Measurements from ENCODE around the gene SNED1.

SNED1 gene

DNA sequence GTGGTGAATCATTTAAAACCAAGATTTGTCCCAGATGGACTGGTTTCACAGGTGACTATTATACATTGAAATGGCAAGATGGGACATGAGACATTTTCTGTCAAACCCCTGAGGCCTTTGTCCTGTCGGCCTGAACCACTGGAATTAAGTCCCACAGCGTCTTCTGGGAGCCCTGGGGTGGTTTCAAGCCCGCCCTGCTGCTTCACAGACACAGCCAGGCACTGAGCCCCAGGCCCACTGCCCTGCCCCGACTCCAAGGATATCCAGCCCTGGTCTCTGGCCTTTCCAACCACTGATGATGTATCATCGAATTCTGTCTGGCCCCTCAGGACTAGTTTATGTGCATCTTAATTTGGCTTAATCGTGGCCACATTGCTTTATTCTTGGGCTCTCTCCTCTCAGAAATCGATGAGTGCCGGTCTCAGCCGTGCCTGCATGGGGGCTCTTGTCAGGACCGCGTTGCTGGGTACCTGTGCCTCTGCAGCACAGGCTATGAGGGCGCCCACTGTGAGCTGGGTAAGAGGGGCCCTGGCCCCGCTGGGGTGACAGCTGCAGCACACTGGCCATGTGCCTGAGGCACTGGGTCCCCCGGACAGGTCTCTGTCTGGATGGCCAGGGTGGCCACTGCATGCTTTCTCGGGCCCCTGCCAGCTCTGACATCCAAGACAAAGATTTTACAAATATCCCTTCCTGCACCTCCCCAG lies 64.1 kb downstream of the SNED1 start:
- H3K27me3 ChIP-seq (ENCODE audit: insufficient read depth, low read depth, severe bottlenecking): no peaks in the 10 kb centered on the region
- no peaks in the 10 kb centered on the region for H3K9me3 ChIP-seq (ENCODE audit: severe bottlenecking)
- no peak overlapping the region for H3K4me3 ChIP-seq (ENCODE audit: low read depth, low read length)
- TF ChIP-seq, protein P1, sequence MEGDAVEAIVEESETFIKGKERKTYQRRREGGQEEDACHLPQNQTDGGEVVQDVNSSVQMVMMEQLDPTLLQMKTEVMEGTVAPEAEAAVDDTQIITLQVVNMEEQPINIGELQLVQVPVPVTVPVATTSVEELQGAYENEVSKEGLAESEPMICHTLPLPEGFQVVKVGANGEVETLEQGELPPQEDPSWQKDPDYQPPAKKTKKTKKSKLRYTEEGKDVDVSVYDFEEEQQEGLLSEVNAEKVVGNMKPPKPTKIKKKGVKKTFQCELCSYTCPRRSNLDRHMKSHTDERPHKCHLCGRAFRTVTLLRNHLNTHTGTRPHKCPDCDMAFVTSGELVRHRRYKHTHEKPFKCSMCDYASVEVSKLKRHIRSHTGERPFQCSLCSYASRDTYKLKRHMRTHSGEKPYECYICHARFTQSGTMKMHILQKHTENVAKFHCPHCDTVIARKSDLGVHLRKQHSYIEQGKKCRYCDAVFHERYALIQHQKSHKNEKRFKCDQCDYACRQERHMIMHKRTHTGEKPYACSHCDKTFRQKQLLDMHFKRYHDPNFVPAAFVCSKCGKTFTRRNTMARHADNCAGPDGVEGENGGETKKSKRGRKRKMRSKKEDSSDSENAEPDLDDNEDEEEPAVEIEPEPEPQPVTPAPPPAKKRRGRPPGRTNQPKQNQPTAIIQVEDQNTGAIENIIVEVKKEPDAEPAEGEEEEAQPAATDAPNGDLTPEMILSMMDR (IDR thresholded peaks at IDR 0.05; ENCODE audit: low read depth, low read length): no peak
- DNase-seq: no peak
- H3K27ac ChIP-seq: no peak overlapping the region
- H3K36me3 ChIP-seq: no peaks in the 10 kb centered on the region

DNA sequence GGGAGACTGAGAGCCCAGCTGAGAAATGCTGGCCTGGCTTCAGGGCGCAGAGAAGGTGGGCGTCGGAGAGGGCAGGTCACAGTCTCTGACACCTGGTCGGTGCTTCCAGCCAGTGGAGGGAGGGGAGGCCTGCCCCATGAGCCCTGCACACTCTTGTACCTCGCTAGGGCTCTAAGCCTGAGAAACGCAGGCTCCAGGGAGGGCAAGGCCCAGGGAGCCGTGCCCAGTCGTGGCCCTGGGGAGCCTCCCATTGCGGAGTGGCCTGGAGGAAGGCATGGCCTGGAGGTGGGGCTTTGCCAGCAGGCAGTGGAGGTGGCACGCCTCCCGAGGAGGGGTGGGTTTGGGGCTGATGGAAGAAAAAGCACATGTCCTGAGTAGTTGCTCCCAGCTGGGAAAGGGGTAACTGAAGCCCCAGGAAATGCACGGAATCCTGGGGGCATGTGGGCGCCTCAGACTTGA lies 64.7 kb downstream of the SNED1 start:
- no peaks in the 10 kb centered on the region for H3K27me3 ChIP-seq (ENCODE audit: insufficient read depth, low read depth, severe bottlenecking)
- TF ChIP-seq, protein P1 (IDR thresholded peaks at IDR 0.05; ENCODE audit: low read depth, low read length): no peak
- H3K4me3 ChIP-seq (ENCODE audit: low read depth, low read length): no peak overlapping the region
- DNase-seq: no peak
- no peak overlapping the region for H3K27ac ChIP-seq
- no peaks in the 10 kb centered on the region for H3K9me3 ChIP-seq (ENCODE audit: severe bottlenecking)
- no peaks in the 10 kb centered on the region for H3K36me3 ChIP-seq

DNA sequence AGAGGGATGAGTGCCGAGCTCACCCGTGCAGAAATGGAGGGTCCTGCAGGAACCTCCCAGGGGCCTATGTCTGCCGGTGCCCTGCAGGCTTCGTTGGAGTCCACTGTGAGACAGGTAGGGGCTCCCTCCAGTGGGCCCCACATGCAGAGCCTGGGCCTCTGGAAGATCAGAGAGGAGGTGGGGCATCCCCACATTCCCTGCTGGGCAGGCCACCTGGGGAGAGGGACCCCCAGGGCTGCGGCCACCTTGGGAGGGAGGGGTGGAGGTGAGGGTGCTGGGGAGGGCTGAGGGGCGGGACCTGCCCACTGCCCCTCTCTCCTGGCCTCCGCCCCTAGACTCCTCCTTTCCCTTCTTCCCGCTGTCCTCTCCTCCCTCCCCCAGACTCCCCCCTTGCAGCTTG lies 65.2 kb downstream of the SNED1 start:
- H3K27me3 ChIP-seq (ENCODE audit: insufficient read depth, low read depth, severe bottlenecking): no peaks in the 10 kb centered on the region
- H3K27ac ChIP-seq: no peak overlapping the region
- no peak overlapping the region for H3K4me3 ChIP-seq (ENCODE audit: low read depth, low read length)
- DNase-seq: no peak
- TF ChIP-seq, protein P1 (IDR thresholded peaks at IDR 0.05; ENCODE audit: low read depth, low read length): 0 out of 2 replicates have a peak, but pooled peaks have one; percentile 7
- no peaks in the 10 kb centered on the region for H3K36me3 ChIP-seq
- no peaks in the 10 kb centered on the region for H3K9me3 ChIP-seq (ENCODE audit: severe bottlenecking)

DNA sequence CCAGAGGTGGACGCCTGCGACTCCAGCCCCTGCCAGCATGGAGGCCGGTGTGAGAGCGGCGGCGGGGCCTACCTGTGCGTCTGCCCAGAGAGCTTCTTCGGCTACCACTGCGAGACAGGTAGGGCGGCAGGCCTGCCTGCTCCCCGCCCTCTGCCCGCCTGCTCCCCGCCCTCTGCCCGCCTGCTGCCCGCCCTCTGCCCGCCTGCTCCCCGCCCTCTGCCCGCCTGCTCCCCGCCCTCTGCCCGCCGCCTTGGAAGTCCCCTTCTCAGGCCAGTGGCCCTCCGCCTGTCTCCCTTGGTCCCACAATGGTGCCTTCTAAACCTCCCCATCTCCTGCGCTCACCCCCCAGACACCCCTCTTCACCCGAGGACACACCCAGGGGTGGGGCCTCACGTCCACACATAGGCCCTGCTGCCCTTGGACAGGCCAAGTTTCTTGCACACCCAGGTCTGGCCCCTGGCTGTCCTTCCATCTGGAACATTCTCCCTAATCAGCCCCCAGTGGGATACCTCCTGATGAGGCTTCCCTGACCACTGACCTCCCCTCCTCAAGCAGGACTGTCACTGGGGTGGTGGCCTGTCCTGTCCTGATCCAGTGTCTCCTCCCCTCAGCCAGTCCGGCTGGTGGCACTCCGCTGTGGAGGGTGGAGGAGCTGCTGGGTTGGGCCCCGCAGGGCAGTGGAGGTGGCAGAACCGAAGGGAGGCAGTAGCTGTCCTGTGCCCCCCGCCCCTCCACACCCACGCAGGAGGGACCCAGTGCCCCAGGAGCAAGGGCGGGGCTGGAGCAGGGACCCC lies 65.8 kb downstream of the SNED1 start:
- TF ChIP-seq, protein P1 (IDR thresholded peaks at IDR 0.05; ENCODE audit: low read depth, low read length): no peak
- no peak for DNase-seq
- Histone ChIP-seq H3K27me3 (ENCODE audit: insufficient read depth, low read depth, severe bottlenecking) (no peaks in the 10 kb centered on the region), H3K27ac (no peak overlapping the region), H3K9me3 (ENCODE audit: severe bottlenecking) (no peaks in the 10 kb centered on the region), H3K36me3 (no peaks in the 10 kb centered on the region), H3K4me3 (ENCODE audit: low read depth, low read length) (no peak overlapping the region)

DNA sequence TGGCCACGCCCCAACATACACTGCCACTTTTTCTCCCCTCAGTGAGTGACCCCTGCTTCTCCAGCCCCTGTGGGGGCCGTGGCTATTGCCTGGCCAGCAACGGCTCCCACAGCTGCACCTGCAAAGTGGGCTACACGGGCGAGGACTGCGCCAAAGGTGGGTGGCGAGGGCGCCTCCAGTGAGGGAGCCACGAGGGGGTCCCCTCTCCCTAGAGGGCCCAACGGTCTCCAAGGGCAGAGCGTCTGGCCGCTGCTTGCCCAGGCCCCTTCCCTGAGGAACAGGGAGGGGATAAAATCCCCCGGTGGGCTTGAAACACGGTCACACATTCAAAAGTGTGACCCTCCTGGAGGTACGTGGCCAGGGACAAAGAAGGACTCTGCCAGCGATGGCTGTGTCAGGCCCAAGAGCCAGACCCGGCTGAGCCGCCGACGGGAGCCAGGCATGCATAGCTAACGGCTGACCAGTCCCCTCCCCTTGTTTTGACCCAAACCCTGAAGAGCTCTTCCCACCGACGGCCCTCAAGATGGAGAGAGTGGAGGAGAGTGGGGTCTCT lies 66.5 kb downstream of the SNED1 start:
- no peaks in the 10 kb centered on the region for H3K27me3 ChIP-seq (ENCODE audit: insufficient read depth, low read depth, severe bottlenecking)
- no peak for DNase-seq
- H3K36me3 ChIP-seq: no peaks in the 10 kb centered on the region
- TF ChIP-seq, protein P1 (IDR thresholded peaks at IDR 0.05; ENCODE audit: low read depth, low read length): no peak
- no peak overlapping the region for H3K4me3 ChIP-seq (ENCODE audit: low read depth, low read length)
- no peak overlapping the region for H3K27ac ChIP-seq
- no peaks in the 10 kb centered on the region for H3K9me3 ChIP-seq (ENCODE audit: severe bottlenecking)

Data from WERI-Rb-1 (cell line).